ACC112 (cell line): ENCODE measurements around the gene TMED6.

ENCODE experiments used
- H2AFZ ChIP-seq: fragments of 200-600 bp; sonication (generic); one replicate; pipeline ENCODE4 v1.6.0; 2017; ENCODE audit warnings: antibody characterized with exemption, low read length; ENCODE audit not compliant: unreplicated experiment
- H3K27ac ChIP-seq: fragments of 200-600 bp; sonication (generic); 2 replicates; pipeline ENCODE4 v1.5.1; 2014; ENCODE audit warnings: low read depth, mild to moderate bottlenecking, antibody characterized with exemption, low read length, moderate library complexity
- H3K27me3 ChIP-seq: fragments of 200-600 bp; sonication (generic); 2 replicates; pipeline ENCODE4 v1.6.1; 2014; ENCODE audit warnings: mild to moderate bottlenecking, antibody characterized with exemption, low read length, moderate library complexity, mixed read lengths; ENCODE audit not compliant: insufficient read depth
- H3K36me3 ChIP-seq: fragments of 200-600 bp; sonication (generic); 2 replicates; pipeline ENCODE4 v1.6.1; 2016; ENCODE audit warnings: mild to moderate bottlenecking, antibody characterized with exemption, low read length, moderate library complexity, mixed read lengths; ENCODE audit not compliant: insufficient read depth
- H3K4me1 ChIP-seq: fragments of 200-600 bp; sonication (generic); one replicate; pipeline ENCODE4 v1.6.1; 2016; ENCODE audit warnings: low read length, mixed read lengths; ENCODE audit not compliant: insufficient read depth, unreplicated experiment, control insufficient read depth
- H3K4me3 ChIP-seq: fragments of 200-600 bp; sonication (generic); 2 replicates; pipeline ENCODE4 v1.5.1; 2014; ENCODE audit warnings: mild to moderate bottlenecking, low read depth, low read length
- H3K79me2 ChIP-seq: fragments of 200-600 bp; sonication (generic); one replicate; pipeline ENCODE4 v1.6.0; 2016; ENCODE audit warnings: low read length; ENCODE audit not compliant: control insufficient read depth, unreplicated experiment, insufficient read depth

Gene TMED6

DNA sequence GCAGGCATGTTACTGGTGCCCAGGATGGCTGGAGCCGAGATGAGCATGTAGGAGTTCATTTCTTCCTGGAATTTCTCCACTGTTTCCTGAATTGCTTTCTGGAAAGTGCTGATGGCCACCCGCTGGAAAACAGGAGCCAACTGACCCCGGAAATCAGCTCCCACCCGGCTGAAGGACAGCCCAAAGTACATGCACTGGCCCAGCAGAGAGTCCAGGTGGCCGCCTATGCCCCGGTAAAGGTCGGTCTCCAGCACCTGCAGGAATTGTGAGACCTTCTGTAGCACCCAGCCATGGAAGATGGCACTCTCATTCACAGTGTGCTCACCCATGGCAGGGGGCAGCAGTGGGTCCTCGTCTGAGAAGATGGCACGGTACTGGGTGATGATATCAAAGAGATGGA is 16.9 kb downstream of the TMED6 start:
- Histone ChIP-seq H3K36me3 (peaks cover 8% of the 10 kb centered on the region; the same call in 1 of the 2 replicates), H3K79me2 (peaks cover 30% of the 10 kb centered on the region)

DNA sequence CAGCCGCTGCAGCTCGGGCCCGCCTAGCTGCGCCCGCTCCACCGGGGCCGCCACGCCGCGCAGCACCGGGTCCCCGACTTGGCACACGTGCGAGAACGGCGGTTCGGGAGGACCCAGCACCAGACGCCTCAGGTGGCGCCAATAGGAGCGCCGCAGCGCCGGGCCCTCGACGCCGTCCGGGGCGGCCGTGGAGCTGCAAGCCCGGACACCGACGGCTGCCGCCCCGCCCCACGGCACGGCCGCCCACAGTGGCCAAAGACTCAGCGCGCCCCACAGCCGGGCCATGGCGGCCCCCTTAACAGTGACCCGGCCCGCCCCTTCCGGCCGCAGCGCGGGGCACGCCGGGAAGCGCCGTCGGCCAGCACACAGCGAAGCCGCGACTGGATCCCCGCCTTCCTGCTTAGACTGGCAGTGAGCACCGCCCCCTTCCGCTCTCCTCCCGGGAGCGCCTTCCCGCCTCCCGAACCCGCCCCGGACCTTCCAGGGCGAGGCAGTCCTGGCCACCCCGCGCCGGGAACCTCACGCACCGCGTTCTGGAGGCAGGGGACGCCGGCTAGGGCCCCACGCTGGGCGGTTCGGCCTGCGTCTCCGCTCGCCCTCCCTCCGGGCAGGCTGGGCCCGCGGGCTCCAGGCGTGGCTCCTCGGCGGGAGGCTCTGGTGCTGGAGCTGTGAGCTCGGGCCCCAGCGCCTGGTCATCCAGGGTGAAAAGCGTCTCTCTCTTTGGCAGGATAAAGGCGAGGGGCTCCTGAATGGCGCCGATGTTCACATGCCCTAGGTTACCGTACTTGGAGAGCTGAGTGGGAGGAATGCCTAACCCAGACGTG is 21.1 kb downstream of the TMED6 start, which contains the start of gene PDF:
PDF (minus strand) TSS at position 303 of the 824 bp plus-strand sequence; CDS start at position 285, 18 bp downstream.
- peak within 1 kb of the TSS; percentile 21 for H2AFZ ChIP-seq
- peaks cover 43% of the 10 kb centered on the region for H3K79me2 ChIP-seq
- H3K36me3 ChIP-seq: peaks cover 8% of the 10 kb centered on the region; the same call in 1 of the 2 replicates
- no peaks in the 10 kb centered on the region for H3K27me3 ChIP-seq
- peak within 1 kb of the TSS; percentile 93 for H3K4me3 ChIP-seq
- H3K27ac ChIP-seq: peak within 1 kb of the TSS; percentile 55
- peaks cover 13% of the 10 kb centered on the region for H3K4me1 ChIP-seq

More for the DNA sequence above, 16.9 kb downstream of the TMED6 start:
- Histone ChIP-seq H3K27me3 (no peaks in the 10 kb centered on the region), H2AFZ (no peak overlapping the region), H3K4me3 (no peak overlapping the region), H3K27ac (no peak overlapping the region), H3K4me1 (peaks cover 6% of the 10 kb centered on the region)

- Histone ChIP-seq H3K27ac (no peak overlapping the region), H3K27me3 (no peaks in the 10 kb centered on the region), H3K4me1 (peaks cover 13% of the 10 kb centered on the region), H3K79me2 (peaks cover 49% of the 10 kb centered on the region), H2AFZ (peak overlapping the region; percentile 21), H3K4me3 (peak overlapping the region; percentile 93), H3K36me3 (peaks cover 8% of the 10 kb centered on the region; the same call in 1 of the 2 replicates)
Observed at GRCh38 chr16:69329369-69330285, 22.0 kb downstream of the TMED6 start.

GRCh38 chr16:69328854-69329316 is 22.7 kb downstream of the TMED6 start:
- H3K36me3 ChIP-seq: peaks cover 8% of the 10 kb centered on the region; the same call in 1 of the 2 replicates
- peaks cover 49% of the 10 kb centered on the region for H3K79me2 ChIP-seq
- peaks cover 13% of the 10 kb centered on the region for H3K4me1 ChIP-seq
- H3K4me3 ChIP-seq: peak overlapping the region; percentile 93
- H3K27ac ChIP-seq: peak overlapping the region; percentile 11; the same call in 1 of the 2 replicates
- H2AFZ ChIP-seq: no peak overlapping the region
- no peaks in the 10 kb centered on the region for H3K27me3 ChIP-seq

- peaks cover 6% of the 10 kb centered on the region; the same call in 1 of the 2 replicates for H3K36me3 ChIP-seq
- H2AFZ ChIP-seq: no peak overlapping the region
- peak overlapping the region; percentile 93; the same call in 1 of the 2 replicates for H3K4me3 ChIP-seq
- peaks cover 13% of the 10 kb centered on the region for H3K4me1 ChIP-seq
- no peaks in the 10 kb centered on the region for H3K27me3 ChIP-seq
- peaks cover 47% of the 10 kb centered on the region for H3K79me2 ChIP-seq
- no peak overlapping the region for H3K27ac ChIP-seq
Observed at GRCh38 chr16:69327585-69328310, 23.8 kb downstream of the TMED6 start.

DNA sequence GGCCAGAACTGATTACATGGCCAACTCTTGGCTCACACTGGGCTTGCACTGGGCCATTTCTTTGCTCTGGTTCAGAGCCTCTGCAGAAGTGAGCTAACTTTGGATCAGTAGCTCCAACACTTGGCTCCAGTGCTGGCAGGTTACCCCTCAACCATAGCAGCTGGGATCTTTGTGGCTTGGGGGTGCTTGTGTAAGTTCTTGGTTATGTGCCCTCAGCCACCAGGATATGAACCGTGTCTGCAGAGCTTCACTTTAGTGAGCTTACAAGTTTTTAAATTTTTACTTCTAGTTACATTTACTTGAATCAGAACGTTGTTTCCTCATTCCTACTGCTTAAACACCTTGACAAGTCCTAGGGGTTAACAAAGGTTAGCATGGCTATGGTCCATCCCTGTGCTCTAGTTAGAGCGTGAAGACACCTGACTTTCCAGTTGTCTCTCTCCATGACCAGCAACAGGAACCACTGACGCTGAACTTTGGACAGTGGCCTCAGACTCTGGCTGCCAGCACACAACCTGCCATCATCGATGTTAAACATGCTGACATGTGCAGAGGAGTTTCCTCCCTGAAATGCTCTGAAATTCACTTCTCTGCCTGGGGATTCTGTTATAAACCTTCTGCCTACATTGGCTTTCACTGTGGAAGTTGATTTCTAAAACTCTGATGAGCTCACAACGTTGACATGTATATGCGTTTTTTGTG is 25.3 kb downstream of the TMED6 start:
- Histone ChIP-seq H3K36me3 (no peaks in the 10 kb centered on the region), H3K27ac (no peak overlapping the region), H2AFZ (no peak overlapping the region), H3K27me3 (no peaks in the 10 kb centered on the region), H3K4me1 (peaks cover 13% of the 10 kb centered on the region), H3K79me2 (peaks cover 47% of the 10 kb centered on the region), H3K4me3 (no peak overlapping the region)

GRCh38 chr16:69325784-69326171 is 25.8 kb downstream of the TMED6 start:
- Histone ChIP-seq H3K36me3 (no peaks in the 10 kb centered on the region), H3K27ac (no peak overlapping the region), H3K27me3 (no peaks in the 10 kb centered on the region), H3K79me2 (peaks cover 47% of the 10 kb centered on the region), H3K4me3 (no peak overlapping the region), H3K4me1 (peaks cover 13% of the 10 kb centered on the region), H2AFZ (no peak overlapping the region)

GRCh38 chr16:69324585-69325253 is 26.9 kb downstream of the TMED6 start:
- Histone ChIP-seq H3K4me3 (no peak overlapping the region), H2AFZ (no peak overlapping the region), H3K4me1 (peaks cover 13% of the 10 kb centered on the region), H3K27ac (no peak overlapping the region), H3K79me2 (peaks cover 41% of the 10 kb centered on the region), H3K36me3 (no peaks in the 10 kb centered on the region), H3K27me3 (no peaks in the 10 kb centered on the region)

DNA sequence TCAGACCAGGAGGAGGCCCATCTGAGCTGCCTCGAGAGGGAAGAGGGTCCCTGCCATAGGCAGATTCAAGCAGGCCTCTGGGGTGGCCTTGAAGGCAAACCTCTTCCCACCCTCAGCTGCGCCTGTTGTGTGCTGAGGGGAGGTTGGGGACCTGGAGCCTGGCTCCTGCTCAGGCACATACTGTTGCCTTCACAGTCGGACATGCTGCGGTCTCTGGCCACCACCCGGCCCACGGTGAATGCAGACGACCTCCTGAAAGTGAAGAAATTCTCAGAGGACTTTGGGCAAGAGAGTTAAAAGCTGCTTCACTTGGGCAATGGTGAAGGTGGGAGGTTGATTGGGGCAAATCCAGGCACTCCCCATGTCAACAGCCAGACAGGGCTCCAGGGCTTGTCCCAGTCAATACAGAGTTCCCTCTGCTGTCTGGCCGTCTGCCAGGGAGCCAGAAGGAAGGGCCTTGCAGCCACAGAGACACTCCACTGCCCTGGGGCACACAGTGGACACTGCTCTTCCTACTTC is 27.5 kb downstream of the TMED6 start:
- Histone ChIP-seq H3K79me2 (peaks cover 35% of the 10 kb centered on the region), H3K27me3 (no peaks in the 10 kb centered on the region), H3K36me3 (no peaks in the 10 kb centered on the region; the same call in 1 of the 2 replicates), H3K4me1 (peaks cover 10% of the 10 kb centered on the region), H3K4me3 (no peak overlapping the region), H3K27ac (no peak overlapping the region), H2AFZ (no peak overlapping the region)
